Measurements from ENCODE around the gene TM2D1.

GRCh38 chr1:61746813-61747212, 21.9 kb upstream of the TM2D1 start:
- TF ChIP-seq MAX (IDR thresholded peaks at IDR 0.05): no peak
- TF ChIP-seq, protein P1, sequence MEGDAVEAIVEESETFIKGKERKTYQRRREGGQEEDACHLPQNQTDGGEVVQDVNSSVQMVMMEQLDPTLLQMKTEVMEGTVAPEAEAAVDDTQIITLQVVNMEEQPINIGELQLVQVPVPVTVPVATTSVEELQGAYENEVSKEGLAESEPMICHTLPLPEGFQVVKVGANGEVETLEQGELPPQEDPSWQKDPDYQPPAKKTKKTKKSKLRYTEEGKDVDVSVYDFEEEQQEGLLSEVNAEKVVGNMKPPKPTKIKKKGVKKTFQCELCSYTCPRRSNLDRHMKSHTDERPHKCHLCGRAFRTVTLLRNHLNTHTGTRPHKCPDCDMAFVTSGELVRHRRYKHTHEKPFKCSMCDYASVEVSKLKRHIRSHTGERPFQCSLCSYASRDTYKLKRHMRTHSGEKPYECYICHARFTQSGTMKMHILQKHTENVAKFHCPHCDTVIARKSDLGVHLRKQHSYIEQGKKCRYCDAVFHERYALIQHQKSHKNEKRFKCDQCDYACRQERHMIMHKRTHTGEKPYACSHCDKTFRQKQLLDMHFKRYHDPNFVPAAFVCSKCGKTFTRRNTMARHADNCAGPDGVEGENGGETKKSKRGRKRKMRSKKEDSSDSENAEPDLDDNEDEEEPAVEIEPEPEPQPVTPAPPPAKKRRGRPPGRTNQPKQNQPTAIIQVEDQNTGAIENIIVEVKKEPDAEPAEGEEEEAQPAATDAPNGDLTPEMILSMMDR (IDR thresholded peaks at IDR 0.05): no peak

Data from A549 (cell line).